H4 (cell line): Measurements from ENCODE around the gene CLCN6. TPM values are rescaled to one million over a fixed set of nuclear protein-coding genes. Genes with fewer than 3 reads are reported as not detected.

Experiments used
- DNase-seq: peaks from one replicate; pipeline ENCODE4 v3.0.0-alpha.2; 2015; ENCODE audit warnings: low spot score
- total RNA-seq: library from RNA; depleted of rRNA; stranded (reverse); fragments of >200 nt; shearing (Covaris generic); gene quantifications from 2 replicates; pipeline ENCODE4 v1.2.3, GENCODE V29; 2014

The CLCN6 gene
- total RNA-seq, 1 experiment from 2014 or later: 4.4 TPM

DNA sequence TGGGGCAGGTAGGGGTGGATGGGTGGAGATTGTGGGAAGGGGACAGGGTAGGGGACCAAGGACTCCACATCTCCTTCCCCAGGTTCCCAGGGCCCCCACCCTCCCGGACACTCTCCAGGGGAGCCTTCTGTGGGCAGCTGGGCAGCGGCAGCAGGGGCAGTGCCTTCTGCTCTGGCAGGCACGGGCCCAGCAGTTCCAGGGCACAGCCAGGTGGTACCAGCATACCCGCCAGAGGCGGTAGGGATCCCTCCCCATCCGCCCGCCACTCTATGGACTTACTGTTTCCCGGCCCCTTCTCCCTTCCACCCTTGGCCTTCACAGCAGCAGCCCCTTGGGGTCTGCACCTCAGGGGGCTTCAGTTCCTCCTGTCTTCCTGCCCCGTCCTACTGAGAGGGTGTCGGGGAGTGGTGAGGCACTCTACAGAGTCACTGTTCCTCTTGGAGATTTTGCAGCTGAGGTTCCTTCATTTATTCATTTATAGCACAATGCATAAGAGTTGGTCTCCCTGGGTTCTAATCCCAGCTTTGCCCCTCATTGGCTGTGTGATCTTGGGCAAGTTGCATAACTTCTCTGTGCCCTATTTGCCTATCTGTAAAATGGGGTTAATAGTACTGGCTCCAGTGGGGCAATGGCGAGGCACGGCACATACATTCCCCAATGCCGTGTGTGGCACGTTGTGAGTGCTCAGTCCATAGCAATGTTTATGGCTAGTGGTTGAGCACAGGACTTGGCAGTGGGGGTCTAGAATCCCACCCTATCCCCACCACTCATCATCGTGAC is 27.0 kb upstream of the CLCN6 start:
- DNase-seq: no peak

DNA sequence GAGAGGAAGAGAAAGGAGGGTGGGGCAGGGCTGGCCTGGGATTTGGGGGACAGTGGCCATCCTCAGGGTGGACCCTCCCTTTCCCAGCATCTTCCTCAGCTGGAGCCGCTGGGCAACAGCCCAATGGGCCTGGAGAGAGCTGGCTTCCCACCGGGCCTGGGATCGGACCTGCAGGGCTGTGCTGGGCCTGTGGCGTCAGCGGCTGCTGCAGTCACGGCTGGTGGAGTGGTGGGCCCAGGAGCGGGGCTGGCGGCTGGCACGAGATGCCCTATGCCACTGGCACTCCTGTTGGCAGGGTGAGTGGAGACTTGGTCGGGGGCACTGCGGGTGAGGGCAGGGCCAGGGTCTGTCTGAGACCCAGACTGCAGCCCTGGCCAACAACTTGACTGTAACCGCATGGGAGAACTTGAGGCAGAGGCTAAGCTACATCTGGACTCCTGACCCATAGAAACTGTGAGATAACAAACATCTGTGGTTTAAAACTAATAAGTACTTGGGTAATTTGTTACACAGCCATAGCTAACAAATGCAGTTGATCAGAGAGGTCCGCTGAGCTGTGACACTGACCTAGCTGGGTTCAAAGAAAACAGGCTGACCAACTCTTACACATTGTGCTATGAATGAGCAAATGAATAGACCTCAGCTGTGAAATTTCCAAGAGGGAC is 26.1 kb upstream of the CLCN6 start:
- no peak for DNase-seq

- no peak for DNase-seq
Measured at GRCh38 chr1:11780380-11781147, 25.4 kb upstream of the CLCN6 start.

- no peak for DNase-seq
Measured at GRCh38 chr1:11781297-11781696, 24.7 kb upstream of the CLCN6 start.

GRCh38 chr1:11782127-11782708 is 23.8 kb upstream of the CLCN6 start:
- DNase-seq: no peak

DNA sequence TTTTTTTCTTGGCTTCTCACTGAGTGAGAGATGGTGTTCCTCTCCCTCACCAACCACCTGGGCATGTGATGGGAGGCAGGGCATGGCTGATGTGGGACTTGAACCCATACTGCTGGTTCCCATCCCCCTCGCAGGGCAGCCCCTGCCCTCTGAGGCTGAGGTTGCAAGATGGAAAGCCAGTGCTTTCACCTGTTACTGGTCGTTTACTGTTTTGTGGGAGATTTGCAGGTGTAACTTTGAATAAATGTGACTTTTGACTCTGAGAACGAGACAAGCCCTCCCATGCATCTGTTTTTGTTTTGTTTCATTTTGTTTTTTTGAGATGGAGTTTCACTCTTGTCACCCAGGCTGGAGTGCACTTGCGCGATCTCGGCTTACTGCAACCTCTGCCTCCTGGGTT is 22.4 kb upstream of the CLCN6 start:
- DNase-seq: no peak

DNA sequence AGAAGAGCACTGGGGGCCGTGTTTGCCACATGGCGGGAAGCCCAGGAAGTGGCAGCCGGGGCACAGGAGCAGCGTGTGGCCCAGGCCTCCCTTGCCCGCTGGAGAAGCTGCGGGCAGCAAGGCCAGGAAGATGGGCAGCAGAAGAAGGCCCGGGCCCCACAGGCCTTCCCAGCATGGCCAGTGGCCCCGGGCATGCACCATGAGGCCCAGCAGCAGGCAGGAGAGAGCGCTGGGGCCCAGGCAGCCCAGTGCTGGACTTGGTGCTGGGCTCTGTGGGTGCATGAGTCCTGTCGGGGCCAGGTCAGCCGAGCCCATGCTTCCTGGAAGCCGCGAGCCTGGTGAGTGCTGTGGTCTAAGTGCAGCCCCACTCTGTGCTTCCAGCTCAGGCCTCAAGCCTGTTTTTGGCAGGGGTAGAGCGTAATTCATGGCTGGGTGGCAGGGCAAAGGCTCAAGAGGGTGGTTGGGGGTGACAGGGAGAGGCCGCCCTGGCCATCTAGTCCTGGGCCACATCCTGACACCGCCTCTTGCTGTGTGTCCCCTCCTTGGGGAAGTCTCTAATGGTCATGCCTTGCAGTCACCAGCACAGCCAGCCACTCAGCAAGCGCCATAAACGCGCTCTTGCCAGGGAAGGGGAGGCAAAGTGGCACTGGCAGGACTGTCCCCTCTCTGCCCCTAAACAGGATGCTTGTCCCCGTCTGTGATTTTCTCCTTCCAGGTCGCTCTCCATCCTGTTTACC is 21.6 kb upstream of the CLCN6 start:
- DNase-seq: no peak

GRCh38 chr1:11784993-11785769 is 20.8 kb upstream of the CLCN6 start:
- DNase-seq: no peak

DNA sequence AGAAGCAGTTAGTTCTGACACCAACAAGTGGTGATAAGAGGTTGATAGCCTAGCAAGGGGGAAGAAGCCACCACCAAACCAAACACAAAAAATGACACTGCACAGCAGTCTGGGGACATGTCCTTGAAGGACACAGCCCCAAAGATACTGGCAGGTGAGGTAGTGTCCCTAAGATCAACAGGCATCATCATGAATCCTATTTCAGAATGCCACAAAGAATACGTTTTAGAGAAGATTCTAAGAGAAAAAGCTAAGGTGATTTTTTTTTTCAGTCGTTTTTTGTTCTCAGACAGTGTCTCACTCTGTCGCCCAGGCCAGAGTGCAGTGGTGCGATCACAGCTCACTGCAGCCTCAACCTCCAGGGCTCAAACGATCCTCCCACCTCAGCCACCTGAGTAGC is 19.8 kb upstream of the CLCN6 start:
- DNase-seq: no peak

- no peak for DNase-seq
Measured at GRCh38 chr1:11787251-11787803, 18.7 kb upstream of the CLCN6 start.

GRCh38 chr1:11787804-11788436 is 18.1 kb upstream of the CLCN6 start:
- no peak for DNase-seq

- DNase-seq: no peak
Measured at GRCh38 chr1:11788549-11789053, 17.4 kb upstream of the CLCN6 start.

DNA sequence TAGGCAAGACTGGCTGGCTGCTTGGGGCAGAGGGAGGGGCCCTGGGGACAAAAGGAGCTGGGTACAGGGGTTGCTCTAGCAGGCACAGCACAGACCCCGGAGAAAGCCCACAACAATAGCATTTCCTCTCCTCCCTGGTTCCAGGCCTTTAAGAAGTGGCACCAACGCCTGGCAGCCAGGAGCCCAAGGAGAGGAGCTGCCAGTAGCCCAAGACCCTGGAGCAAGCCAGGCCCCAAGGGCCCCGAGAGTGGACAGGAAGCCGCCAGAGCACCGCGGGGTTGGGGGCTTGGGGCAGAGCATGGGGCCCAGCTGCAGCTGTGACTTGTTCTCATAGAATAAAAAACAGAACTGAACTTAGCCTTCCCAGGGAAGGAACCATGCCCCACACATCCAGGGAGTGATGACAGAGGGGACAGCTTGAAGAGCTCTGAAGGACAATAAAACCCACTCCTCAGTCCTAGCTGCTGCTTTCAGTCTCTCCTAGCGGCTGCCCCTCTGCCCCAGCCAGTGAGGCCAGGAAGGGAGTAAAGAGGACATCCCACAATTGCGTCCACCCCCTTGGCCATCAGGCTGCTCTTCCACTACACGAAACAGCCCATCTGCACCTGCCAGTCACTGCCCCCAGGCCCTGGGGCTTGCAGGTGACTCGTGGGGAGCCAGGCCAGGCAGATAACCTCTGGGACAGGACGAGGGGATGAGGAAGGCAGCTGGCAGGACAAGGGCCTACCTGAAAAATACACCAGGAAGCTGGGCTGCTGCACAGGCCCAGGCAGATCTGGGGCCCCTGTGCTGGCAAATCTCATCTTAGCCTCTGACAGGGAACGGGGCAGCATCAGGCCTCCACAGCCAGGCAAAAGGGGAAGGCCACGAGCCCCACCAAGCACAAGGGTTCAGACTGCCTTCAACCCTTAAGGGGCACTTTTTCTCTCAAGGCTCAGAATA is 16.6 kb upstream of the CLCN6 start:
- no peak for DNase-seq

GRCh38 chr1:11790101-11790879 is 15.7 kb upstream of the CLCN6 start:
- no peak for DNase-seq

DNA sequence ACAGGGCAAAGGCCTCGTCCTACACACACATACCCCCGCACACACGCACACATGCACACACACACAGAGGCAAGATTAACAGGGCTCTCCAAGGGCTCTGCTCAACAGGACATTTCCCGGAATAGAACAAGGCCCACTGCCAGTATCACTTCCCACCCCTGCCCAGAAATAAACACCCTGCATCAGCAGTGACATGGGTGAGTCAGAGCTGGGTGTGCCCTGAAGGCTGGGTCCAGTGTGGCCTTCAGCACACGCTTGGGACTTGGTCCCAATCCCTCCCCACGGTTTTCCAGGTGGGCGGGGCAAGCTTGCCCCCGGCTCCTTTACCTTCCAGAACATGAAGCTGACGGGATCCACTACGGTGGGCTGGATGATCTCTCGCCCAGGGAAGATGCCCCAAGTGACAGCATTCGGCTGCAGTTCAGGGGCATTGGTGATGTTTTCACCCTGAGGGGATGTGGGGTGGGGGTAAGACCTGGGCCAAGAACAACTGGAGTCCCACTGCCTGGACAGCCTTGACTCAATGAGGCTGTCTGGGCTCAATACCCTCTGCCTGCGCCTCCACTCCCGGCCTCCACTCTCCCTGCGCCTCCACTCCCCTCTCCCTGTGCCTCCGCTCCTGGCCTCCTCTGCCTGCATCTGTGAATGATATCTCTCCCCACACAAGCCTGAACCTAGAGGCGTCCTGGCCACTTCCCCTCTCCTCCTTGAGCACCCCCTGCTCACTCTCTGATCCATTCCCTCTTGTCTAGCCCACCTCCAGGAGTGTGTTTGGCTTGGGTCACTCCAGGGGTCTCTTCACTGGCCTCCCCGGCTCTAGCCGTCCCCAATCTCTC is 14.9 kb upstream of the CLCN6 start:
- DNase-seq: peak; percentile 96

DNA sequence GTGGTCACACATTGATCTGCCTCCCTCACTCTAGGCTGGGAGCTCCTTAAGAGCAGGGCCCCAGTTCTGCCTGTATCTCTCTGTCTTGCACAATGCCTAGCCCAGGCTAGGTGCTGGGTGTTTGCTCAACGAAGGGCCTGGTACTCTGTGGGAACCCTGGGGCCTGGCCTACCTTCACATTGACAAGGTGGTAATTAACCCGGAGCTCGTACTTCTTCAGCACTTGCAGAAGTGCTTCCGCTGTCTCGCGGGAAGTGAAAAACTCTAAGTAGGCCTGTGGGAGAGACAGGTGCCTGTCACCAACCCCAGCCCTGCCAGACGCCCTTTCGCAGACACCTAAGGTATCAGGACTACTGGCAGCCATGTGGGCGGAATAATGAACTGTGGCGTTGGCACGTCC is 13.9 kb upstream of the CLCN6 start:
- DNase-seq: no peak

- no peak for DNase-seq
Measured at GRCh38 chr1:11793819-11794218, 12.2 kb upstream of the CLCN6 start.
